Right lobe of liver (tissue), 4 donors: ENCODE results near the gene GGTLC3.
"Not testable (repeated sequence)": the region's sequence is repeated elsewhere in the genome, so short reads cannot be mapped to it uniquely, and the experiment has no call there.

ENCODE experiments used
- POLR2A ChIP-seq: fragments of 450-650 bp; IDR thresholded peaks from one replicate; pipeline ENCODE4 v1.6.1; 2017; ENCODE audit warnings: antibody characterized with exemption, mild to moderate bottlenecking
- TF ChIP-seq, protein P1 (sequence below), 4 donors: fragments of 200-600 bp in 3 of 4; fragments of 450-650 bp in 1 of 4; IDR thresholded peaks; one replicate each; pipeline versions ENCODE4 v1.5.1 to v1.8.0; 2016 to 2022; ENCODE audit warnings: antibody characterized with exemption in 4 of 4, mild to moderate bottlenecking in 2 of 4
- donor health status: DM: no; HTN: no; CAD: no.
- donor health status: DM: no; HTN: no; CAD: no.
- donor health status: DM: no; HTN: yes; CAD: no.

DNA sequence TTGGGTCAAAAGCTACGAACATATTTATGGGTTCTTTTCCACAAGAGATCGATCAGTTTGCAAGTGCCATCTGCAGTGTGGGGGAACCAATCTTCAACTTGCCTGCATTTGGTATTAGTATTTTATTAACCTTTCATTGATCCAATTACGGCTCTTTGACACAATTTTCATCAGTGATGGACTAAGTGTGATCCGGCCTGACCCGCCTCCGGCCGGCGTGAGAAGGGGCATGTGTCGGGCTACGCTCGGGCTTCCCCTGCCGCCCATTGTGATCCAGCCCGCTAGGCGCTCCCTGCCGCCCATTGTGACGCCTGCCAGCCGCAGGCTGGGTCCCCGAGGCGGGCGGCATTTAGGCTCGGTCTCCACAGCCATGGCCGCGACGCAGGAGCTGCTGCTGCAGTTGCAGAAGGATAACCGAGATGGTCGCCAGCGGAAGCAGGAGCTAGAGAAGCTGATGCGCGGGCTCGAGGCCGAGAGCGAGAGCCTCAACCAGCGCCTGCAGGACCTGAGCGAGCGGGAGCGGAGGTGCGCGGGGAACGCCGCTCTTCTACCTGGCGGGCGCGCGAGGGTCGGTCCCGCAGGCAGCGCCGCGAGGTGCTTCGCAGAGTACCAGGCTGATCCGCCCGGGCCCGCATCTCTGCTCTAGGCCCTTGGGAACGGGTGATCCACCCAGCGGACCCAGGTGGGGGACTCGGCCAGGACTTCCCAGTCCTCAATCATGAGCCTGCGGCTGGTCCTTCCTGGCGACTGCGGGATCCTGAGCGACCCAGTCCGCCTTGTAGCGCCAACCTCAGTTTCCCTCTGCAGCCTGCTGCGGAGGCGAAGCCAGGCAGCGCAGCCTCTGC is 10.0 kb upstream of the GGTLC3 start, which contains the start of gene TMEM191B:
- TF ChIP-seq, protein P1, sequence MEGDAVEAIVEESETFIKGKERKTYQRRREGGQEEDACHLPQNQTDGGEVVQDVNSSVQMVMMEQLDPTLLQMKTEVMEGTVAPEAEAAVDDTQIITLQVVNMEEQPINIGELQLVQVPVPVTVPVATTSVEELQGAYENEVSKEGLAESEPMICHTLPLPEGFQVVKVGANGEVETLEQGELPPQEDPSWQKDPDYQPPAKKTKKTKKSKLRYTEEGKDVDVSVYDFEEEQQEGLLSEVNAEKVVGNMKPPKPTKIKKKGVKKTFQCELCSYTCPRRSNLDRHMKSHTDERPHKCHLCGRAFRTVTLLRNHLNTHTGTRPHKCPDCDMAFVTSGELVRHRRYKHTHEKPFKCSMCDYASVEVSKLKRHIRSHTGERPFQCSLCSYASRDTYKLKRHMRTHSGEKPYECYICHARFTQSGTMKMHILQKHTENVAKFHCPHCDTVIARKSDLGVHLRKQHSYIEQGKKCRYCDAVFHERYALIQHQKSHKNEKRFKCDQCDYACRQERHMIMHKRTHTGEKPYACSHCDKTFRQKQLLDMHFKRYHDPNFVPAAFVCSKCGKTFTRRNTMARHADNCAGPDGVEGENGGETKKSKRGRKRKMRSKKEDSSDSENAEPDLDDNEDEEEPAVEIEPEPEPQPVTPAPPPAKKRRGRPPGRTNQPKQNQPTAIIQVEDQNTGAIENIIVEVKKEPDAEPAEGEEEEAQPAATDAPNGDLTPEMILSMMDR (IDR thresholded peaks at IDR 0.05): not testable (repeated sequence)
- not testable (repeated sequence) for TF ChIP-seq POLR2A
